Endodermal cell (in vitro differentiated cells): ENCODE data around the gene VTI1A. TPM values are rescaled to one million over a fixed set of nuclear protein-coding genes. Genes with fewer than 3 reads are reported as not detected.
"Not testable (repeated sequence)": the region's sequence is repeated elsewhere in the genome, so short reads cannot be mapped to it uniquely, and the experiment has no call there.

Experiments used
- DNase-seq: peaks from one replicate; pipeline ENCODE4 v3.0.0-alpha.2; 2017
- H3K27ac ChIP-seq: 2 replicates; pipeline ENCODE4 v1.5.1; 2013; ENCODE audit warnings: mild to moderate bottlenecking, low read depth, low read length, moderate library complexity
- H3K27me3 ChIP-seq: 2 replicates; pipeline ENCODE4 v1.6.1; 2013; ENCODE audit warnings: mild to moderate bottlenecking, low read length, moderate library complexity; ENCODE audit not compliant: insufficient read depth, control insufficient read depth, poor library complexity, severe bottlenecking
- H3K36me3 ChIP-seq: 2 replicates; pipeline ENCODE4 v1.7.0; 2013; ENCODE audit warnings: mild to moderate bottlenecking, low read length, moderate library complexity; ENCODE audit not compliant: control insufficient read depth, insufficient read depth
- H3K4me1 ChIP-seq: one replicate; pipeline ENCODE4 v1.7.0; 2013; ENCODE audit warnings: low read length; ENCODE audit not compliant: control insufficient read depth, insufficient read depth
- H3K4me3 ChIP-seq: 2 replicates; pipeline ENCODE4 v1.5.1; 2013; ENCODE audit warnings: mild to moderate bottlenecking, low read length, moderate library complexity
- H3K9ac ChIP-seq: 2 replicates; pipeline ENCODE4 v1.6.1; 2013; ENCODE audit warnings: mild to moderate bottlenecking, low read length, moderate library complexity; ENCODE audit not compliant: poor library complexity, severe bottlenecking; ENCODE audit errors: extremely low read depth
- H3K9me3 ChIP-seq: 2 replicates; pipeline ENCODE4 v1.6.1; 2013; ENCODE audit warnings: mild to moderate bottlenecking, low read length, moderate library complexity; ENCODE audit not compliant: control insufficient read depth
- H3K27ac Mint-ChIP-seq: 2 replicates; pipeline ENCODE4 v1.8.0; 2020; ENCODE audit warnings: mixed read lengths
- H3K27me3 Mint-ChIP-seq: 2 replicates; pipeline ENCODE4 v1.8.0; 2021; ENCODE audit warnings: mild to moderate bottlenecking, mixed read lengths; ENCODE audit not compliant: insufficient read depth
- H3K36me3 Mint-ChIP-seq: 2 replicates; pipeline ENCODE4 v1.8.0; 2020; ENCODE audit warnings: low read depth, mixed read lengths
- H3K4me1 Mint-ChIP-seq: 2 replicates; pipeline ENCODE4 v1.8.0; 2020; ENCODE audit warnings: mixed read lengths
- H3K4me3 Mint-ChIP-seq: 2 replicates; pipeline ENCODE4 v1.8.0; 2020; ENCODE audit warnings: mild to moderate bottlenecking, moderate library complexity, mixed read lengths
- H3K9me3 Mint-ChIP-seq: 2 replicates; pipeline ENCODE4 v1.8.0; 2020; ENCODE audit warnings: mild to moderate bottlenecking, mixed read lengths
- WGBS, 2 experiments: methylation state at CpG; one replicate each; pipeline versions ENCODE4 v1.1.5 to v1.1.7; 2013; ENCODE audit warnings: missing lambda C conversion rate in 2 of 2, mixed read lengths in 1 of 2; ENCODE audit not compliant: insufficient coverage in 1 of 2, insufficient read length in 1 of 2; 5-methylcytosine and 5-hydroxymethylcytosine counted together
- total RNA-seq, 2 donors: library from RNA; stranded (reverse); fragmentation: NEBNext Ultra II Directional in 1 of 2; extraction: Animal tissue kit (Norgen Biotek cat#: 25700) in 1 of 2; gene quantifications; 2 replicates in 1 of 2; 3 replicates in 1 of 2; pipeline ENCODE4 v1.2.1, GENCODE V29; 2021
- TF ChIP-seq, protein P1 (sequence below): fragments of 200-600 bp; sonication (generic); conservative IDR thresholded peaks from 2 replicates; pipeline ENCODE4 v1.5.0; 2021; ENCODE audit warnings: antibody characterized with exemption, mild to moderate bottlenecking

Gene VTI1A
- total RNA-seq, 2 donors from 2014 or later: 27.0 to 29.9 TPM

DNA sequence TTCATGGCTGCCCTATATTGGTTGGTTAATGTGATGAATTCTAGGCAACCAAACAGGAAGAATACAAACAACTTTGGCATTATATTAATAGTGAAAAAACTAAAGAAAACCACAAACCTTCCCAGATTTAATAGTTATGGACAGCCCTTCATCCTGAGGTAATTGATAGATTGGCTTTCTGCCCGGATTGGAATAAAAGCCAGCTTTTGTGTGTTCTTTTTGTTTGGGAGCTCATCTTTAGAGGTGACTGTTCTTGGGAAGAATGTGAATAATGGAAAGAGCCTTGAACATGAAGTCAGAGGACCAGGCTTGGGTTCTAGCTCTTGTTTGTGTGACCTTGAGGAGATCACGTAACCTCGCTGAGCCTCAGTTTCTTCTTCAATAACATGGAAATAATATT is 92.3 kb downstream of the VTI1A start:
- no peak overlapping the region for H3K4me3 Mint-ChIP-seq
- Histone ChIP-seq H3K9me3 (no peaks in the 10 kb centered on the region), H3K9ac (no peak overlapping the region), H3K4me3 (no peak overlapping the region), H3K36me3 (peaks cover 25% of the 10 kb centered on the region), H3K4me1 (no peaks in the 10 kb centered on the region), H3K27ac (no peak overlapping the region), H3K27me3 (no peaks in the 10 kb centered on the region)
- H3K27ac Mint-ChIP-seq: no peak overlapping the region
- TF ChIP-seq, protein P1, sequence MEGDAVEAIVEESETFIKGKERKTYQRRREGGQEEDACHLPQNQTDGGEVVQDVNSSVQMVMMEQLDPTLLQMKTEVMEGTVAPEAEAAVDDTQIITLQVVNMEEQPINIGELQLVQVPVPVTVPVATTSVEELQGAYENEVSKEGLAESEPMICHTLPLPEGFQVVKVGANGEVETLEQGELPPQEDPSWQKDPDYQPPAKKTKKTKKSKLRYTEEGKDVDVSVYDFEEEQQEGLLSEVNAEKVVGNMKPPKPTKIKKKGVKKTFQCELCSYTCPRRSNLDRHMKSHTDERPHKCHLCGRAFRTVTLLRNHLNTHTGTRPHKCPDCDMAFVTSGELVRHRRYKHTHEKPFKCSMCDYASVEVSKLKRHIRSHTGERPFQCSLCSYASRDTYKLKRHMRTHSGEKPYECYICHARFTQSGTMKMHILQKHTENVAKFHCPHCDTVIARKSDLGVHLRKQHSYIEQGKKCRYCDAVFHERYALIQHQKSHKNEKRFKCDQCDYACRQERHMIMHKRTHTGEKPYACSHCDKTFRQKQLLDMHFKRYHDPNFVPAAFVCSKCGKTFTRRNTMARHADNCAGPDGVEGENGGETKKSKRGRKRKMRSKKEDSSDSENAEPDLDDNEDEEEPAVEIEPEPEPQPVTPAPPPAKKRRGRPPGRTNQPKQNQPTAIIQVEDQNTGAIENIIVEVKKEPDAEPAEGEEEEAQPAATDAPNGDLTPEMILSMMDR: no peak
- DNase-seq: no peak
- 87% methylated on average over 1 of the region's 3 CpGs; no CpG with 5 or more reads in 1 of the 2 experiments for WGBS, 2 experiments
- peaks cover 23% of the 10 kb centered on the region for H3K36me3 Mint-ChIP-seq
- peaks cover 11% of the 10 kb centered on the region for H3K9me3 Mint-ChIP-seq
- H3K27me3 Mint-ChIP-seq: no peaks in the 10 kb centered on the region
- H3K4me1 Mint-ChIP-seq: peaks cover 10% of the 10 kb centered on the region

DNA sequence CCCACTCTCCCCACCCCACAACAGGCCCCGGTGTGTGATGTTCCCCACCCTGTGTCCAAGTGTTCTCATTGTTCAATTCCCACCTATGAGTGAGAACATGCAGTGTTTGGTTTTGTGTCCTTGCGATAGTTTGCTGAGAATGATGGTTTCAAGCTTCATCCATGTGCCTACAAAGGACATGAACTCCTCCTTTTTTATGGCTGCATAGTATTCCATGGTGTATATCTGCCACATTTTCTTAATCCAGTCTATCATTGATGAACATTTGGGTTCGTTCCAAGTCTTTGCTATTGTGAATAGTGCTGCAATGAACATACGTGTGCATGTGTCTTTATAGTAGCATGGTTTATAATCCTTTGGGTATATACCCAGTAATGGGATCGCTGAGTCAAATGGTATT is 95.8 kb downstream of the VTI1A start:
- H3K4me3 ChIP-seq, H3K4me1 ChIP-seq, H3K27ac ChIP-seq, H3K9ac ChIP-seq, H3K4me3 Mint-ChIP-seq, H3K27me3 Mint-ChIP-seq, H3K27me3 ChIP-seq, DNase-seq, H3K9me3 ChIP-seq, H3K4me1 Mint-ChIP-seq, H3K27ac Mint-ChIP-seq: not testable (repeated sequence)
- 92 to 100% methylated on average over 1 to 3 of the region's 5 CpGs for WGBS, 2 experiments
- peaks cover 25% of the 10 kb centered on the region for H3K36me3 ChIP-seq
- peaks cover 23% of the 10 kb centered on the region for H3K36me3 Mint-ChIP-seq
- peaks cover 11% of the 10 kb centered on the region for H3K9me3 Mint-ChIP-seq

DNA sequence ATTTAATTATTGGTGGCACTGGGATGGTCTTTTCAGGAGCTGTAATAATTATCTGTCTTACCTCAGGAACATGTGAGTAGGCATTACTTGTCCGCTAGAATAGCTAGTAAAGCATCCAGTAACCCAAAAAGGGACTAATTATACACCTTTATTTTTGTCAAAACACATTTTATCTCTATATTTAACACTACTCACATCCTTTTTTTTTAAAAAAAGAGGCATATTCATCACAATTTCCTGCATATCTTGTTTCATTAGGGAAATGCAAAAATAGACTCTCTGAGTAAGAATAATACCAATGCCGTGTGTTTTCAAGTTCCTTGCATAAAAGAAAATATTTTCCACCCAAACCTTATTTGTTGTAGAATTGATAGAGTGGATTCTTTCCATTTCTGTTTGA is 99.5 kb downstream of the VTI1A start:
- Histone ChIP-seq H3K9ac (no peak overlapping the region), H3K36me3 (peaks cover 3% of the 10 kb centered on the region), H3K27ac (no peak overlapping the region), H3K4me1 (no peaks in the 10 kb centered on the region), H3K27me3 (no peaks in the 10 kb centered on the region), H3K9me3 (no peaks in the 10 kb centered on the region), H3K4me3 (no peak overlapping the region)
- Mint-ChIP-seq H3K4me3 (no peak overlapping the region), H3K36me3 (peaks cover 9% of the 10 kb centered on the region), H3K9me3 (peaks cover 11% of the 10 kb centered on the region), H3K27ac (no peak overlapping the region), H3K4me1 (peaks cover 4% of the 10 kb centered on the region), H3K27me3 (no peaks in the 10 kb centered on the region)
- TF ChIP-seq, protein P1: no peak
- no peak for DNase-seq
- WGBS, 2 experiments: 100% methylated on average over 1 of the region's 2 CpGs
